GM13976 (cell line): ENCODE results near the gene NMT2.

Experiments used
- DNase-seq: peaks from one replicate; pipeline ENCODE4 v3.0.0; 2012; ENCODE audit warnings: low spot score
- in situ Hi-C: fragments of 300-500 bp; cut with MboI; formaldehyde crosslinking; loops from one replicate; pipeline ENCODE4 v1.12.0; 2022; ENCODE audit warnings: low sequenced_read_pairs, mixed read lengths, inconsistent platforms; ENCODE audit not compliant: unreplicated experiment
- TF ChIP-seq, protein P1 (sequence below): IDR thresholded peaks from 2 replicates; pipeline ENCODE4 v1.5.1; 2012; ENCODE audit warnings: borderline replicate concordance, mild to moderate bottlenecking; ENCODE audit not compliant: insufficient read depth; ENCODE audit errors: extremely low read depth, missing control alignments, control extremely low read depth

NMT2 gene

DNA sequence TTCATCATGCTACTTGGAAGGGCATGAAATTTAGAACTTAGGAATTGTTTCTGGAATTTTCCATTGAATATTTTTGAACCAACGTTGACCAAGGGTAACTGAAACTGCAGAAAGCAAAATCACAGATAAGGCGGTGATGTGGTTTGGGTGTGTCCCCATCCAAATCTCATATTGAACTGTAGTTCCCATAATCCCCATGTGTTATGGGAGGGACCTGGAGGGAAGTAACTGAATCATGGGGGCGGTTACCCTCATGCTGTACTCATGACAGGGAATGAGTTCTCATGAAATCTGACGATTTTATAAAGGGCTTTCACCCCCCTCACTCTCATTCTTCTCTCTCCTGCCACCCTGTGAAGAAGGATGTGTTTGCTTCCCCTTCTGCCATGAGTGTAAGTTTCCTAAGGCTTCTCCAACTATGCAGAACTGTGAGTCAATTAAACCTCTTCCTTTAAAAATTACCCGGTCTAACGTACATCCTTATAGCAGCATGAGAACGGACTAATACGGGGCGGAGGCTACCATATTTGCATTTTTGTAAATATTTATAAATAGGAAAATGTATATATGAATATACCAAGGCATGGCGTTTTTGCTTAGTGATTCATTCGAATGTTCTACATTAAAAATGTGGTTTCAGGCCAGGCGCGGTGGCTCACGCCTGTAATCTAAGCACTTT lies 12.4 kb downstream of the NMT2 start:
- TF ChIP-seq, protein P1, sequence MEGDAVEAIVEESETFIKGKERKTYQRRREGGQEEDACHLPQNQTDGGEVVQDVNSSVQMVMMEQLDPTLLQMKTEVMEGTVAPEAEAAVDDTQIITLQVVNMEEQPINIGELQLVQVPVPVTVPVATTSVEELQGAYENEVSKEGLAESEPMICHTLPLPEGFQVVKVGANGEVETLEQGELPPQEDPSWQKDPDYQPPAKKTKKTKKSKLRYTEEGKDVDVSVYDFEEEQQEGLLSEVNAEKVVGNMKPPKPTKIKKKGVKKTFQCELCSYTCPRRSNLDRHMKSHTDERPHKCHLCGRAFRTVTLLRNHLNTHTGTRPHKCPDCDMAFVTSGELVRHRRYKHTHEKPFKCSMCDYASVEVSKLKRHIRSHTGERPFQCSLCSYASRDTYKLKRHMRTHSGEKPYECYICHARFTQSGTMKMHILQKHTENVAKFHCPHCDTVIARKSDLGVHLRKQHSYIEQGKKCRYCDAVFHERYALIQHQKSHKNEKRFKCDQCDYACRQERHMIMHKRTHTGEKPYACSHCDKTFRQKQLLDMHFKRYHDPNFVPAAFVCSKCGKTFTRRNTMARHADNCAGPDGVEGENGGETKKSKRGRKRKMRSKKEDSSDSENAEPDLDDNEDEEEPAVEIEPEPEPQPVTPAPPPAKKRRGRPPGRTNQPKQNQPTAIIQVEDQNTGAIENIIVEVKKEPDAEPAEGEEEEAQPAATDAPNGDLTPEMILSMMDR, result no peak
- no peak for DNase-seq
- in situ Hi-C loops, result no loop called here

DNA sequence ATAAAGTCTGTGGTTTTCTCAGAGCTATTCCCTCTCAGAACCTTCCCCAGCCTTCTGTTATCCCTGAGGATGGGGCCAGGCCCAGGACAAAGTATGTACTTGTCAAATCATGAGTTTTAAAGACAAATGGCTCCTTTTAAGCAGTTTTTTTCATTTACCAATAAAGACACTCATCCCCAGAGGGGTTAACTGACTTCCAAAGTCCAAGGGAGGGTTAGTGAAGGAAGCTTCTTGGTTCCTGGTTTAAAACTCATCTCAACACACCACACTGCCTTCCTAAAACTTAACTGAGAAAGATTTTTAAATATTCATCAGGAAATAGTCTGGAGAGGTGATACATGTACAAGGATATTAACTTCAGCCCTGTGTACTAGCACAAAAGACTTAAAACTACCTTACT lies 15.9 kb downstream of the NMT2 start:
- no peak for DNase-seq
- in situ Hi-C loops, result no loop called here
- TF ChIP-seq, protein P1, result no peak

DNA sequence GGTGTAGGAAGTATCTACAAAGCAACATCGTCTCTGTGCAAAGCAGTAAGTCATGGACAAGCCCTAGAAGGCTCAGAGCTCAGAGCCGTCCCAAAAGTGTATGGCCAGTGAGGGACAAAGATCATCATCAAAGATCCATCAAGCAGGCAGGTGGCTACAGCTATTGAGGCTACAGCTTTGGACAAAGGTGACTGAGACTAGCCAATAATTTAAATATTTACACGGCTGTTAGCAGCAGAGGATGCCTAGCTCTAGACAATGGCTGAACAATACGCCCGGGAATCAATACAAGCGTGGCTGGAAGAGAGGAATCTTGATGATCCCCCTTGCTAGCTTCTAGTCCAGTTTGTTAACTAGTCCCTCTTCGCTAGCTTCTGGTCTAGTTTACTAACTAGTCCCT lies 17.9 kb downstream of the NMT2 start:
- in situ Hi-C loops, result no loop called here
- no peak for DNase-seq
- TF ChIP-seq, protein P1, result no peak

DNA sequence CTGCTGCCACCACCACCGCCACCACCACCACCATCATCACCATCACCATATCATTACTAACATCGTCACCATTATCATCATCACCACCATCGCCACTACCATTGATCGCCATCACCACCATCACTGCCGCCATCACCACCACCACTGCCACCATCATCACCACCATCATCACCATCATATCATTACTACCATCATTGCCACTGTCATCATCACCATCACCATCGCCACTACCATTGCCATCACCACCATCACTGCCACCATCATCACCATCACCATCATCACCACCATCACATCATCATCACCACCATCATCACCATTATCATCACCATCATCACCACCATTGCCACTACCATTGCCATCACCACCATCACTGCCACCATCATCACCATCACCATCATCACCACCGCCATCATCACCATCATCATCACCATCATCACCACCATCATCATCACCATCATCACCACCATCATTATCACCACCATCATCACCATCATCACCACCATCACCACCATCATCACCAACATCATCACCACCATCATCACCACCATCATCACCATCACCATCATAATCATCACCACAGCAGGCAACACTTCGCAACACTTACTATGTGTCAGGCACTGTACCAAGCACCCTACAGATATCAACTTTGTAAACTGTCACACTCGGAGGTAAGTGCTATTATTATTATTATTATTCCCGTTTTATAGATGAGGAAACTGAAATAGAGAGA lies 19.3 kb downstream of the NMT2 start:
- in situ Hi-C loops, result no loop called here
- TF ChIP-seq, protein P1, result no peak

DNA sequence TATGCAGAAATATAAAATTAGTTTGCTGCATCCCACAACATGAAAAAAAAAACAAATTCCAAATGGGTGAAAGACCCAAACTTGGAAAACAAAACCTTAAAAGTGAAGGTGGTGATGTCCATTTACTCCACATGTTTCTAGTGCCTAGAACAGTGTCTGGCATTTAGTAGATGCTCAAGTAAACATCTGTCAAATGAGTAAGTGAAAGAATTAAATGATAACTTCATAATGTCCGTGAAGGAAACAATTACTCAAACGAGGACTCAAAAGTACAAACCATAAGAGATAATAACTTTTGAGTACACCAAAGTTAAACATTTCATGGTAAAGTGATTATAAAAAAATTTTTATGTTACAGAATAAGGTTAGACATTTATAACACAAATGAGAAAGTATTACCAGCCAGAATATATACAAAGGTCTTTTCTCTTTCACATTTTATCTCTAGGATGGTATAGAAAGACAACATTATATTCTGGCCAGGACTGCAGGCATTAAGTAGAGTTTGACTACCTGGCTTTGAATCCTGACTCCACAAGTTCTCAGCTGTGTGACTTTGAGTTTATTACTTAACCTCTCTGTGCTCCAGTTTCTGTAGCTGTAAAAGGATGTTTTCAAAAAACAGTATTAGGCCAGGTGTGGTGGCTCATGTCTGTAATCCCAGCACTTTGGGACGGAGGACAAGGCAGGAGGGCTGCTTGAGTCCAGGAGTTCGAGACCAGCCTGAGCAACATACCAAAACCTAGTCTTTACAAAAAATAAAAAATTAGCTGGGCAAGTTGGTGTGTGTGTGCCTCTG lies 20.7 kb downstream of the NMT2 start:
- DNase-seq, result no peak
- TF ChIP-seq, protein P1, result no peak
- in situ Hi-C loops, result no loop called here

More for the DNA sequence above, 19.3 kb downstream of the NMT2 start:
- no peak for DNase-seq

DNA sequence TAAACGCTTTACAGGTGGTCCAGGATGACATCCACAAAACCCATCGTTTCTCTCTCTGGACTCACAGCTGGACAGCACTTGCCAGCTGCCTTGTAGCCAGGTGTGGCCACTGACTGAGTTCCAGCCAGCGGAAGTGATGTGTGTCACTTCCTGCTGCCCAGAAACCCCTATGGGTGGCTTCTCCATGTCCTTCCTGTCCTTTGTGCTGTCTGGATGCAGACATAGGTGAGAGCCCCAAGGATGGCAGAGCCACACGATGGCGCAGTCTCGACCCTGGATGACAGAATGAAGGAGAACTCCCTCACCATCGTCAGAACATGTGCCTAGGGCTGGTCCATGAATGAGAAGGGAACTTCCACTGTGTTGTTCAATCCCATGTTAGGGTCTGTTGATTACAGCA lies 22.1 kb downstream of the NMT2 start:
- no peak for DNase-seq
- in situ Hi-C loops, result no loop called here
- TF ChIP-seq, protein P1, result no peak
